ENCODE results near the gene HDHD3. TPM values are rescaled to one million over a fixed set of nuclear protein-coding genes. Genes with fewer than 3 reads are reported as not detected.

The HDHD3 gene
- total RNA-seq: 7.2 and 15.6 TPM in 2 replicates

DNA sequence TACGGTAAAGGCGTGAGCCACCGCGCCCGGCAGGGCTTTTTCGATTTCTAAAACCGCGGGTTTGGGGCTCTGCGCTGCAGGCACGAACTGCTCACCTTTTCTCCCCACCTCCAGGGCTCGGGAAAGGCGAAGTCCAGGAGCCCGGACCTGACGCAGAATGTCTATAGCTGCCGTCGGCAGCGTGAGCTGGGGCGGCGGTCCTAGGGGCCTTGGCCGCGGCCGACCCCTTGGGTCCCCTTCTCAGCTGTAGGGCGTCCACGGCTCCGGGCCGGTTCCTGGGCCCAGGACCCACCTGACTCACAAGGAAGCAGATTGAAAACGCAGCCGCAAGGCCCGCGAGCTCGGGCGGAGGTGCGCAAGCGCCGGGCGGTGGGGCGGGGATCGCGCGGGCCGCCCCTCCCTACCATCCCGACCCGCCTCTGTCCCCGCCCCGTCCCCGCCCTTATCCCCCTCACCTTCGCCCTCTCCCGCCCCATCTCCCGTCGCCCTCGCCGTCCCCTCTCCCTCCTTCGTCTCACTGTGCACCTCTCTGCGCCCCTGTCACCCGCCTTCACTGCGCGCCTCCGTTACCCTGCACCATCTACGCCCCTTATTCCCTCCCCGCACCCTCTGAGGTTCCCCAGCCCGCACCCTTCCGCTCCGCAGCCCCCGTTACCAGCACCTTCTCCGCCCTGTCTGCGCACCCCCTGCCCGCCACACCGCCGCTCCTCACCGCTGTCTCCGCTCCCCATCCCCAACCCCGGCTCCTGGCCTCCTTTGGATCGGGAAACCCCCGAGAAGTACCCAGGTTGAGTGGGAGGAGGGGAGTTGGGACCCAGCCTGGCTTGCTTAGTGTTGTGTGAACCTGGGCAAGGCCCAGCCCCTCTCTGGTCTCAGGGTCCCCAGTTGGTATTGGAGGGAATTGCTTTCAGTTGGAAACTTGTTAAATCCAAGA, at the start of gene HDHD3:
TSS of gene HDHD3 (minus strand) at position 353 of the 934 bp plus-strand sequence. CDS start 2,632 bp downstream, outside the sequence.
- TF ChIP-seq CTCF (IDR thresholded peaks at IDR 0.05; ENCODE audit: extremely low read depth, low read depth, low read length): no peak
- peak; percentile 97 for DNase-seq (ENCODE audit: insufficient read length, low spot score, missing footprints)
- no peak within 1 kb of the TSS for H3K27ac ChIP-seq (ENCODE audit: low read depth, low read length)

GRCh38 chr9:113425072-113425471, 48.3 kb upstream of the HDHD3 start:
- Histone ChIP-seq H3K27me3 (ENCODE audit: insufficient read depth, low read length) (peaks cover 13% of the 10 kb centered on the region), H3K79me2 (ENCODE audit: insufficient read depth, low read length) (no peaks in the 10 kb centered on the region), H3K4me3 (ENCODE audit: insufficient read depth, low read length) (no peak overlapping the region), H3K4me2 (ENCODE audit: insufficient read depth, low read length) (no peak overlapping the region), H3K27ac (ENCODE audit: low read depth, low read length) (no peak overlapping the region), H3K4me1 (ENCODE audit: insufficient read depth, low read length) (no peaks in the 10 kb centered on the region), H4K20me1 (ENCODE audit: insufficient read depth, low read length) (no peaks in the 10 kb centered on the region), H3K36me3 (ENCODE audit: insufficient read depth, low read length) (no peaks in the 10 kb centered on the region), H3K9me3 (ENCODE audit: low read depth, low read length) (no peaks in the 10 kb centered on the region), H2AFZ (ENCODE audit: low read length) (no peak overlapping the region)
- DNase-seq (ENCODE audit: insufficient read length, low spot score, missing footprints): no peak
- TF ChIP-seq CTCF (IDR thresholded peaks at IDR 0.05; ENCODE audit: extremely low read depth, low read depth, low read length): no peak

More for the DNA sequence above, at the start of gene HDHD3:
- Histone ChIP-seq H3K9me3 (ENCODE audit: low read depth, low read length) (no peaks in the 10 kb centered on the region), H3K4me1 (ENCODE audit: insufficient read depth, low read length) (no peaks in the 10 kb centered on the region), H3K4me2 (ENCODE audit: insufficient read depth, low read length) (peak within 1 kb of the TSS; percentile 81), H4K20me1 (ENCODE audit: insufficient read depth, low read length) (no peaks in the 10 kb centered on the region), H3K4me3 (ENCODE audit: insufficient read depth, low read length) (peak within 1 kb of the TSS; percentile 85), H3K36me3 (ENCODE audit: insufficient read depth, low read length) (peaks cover 4% of the 10 kb centered on the region), H2AFZ (ENCODE audit: low read length) (peak within 1 kb of the TSS; percentile 92), H3K27me3 (ENCODE audit: insufficient read depth, low read length) (no peaks in the 10 kb centered on the region), H3K79me2 (ENCODE audit: insufficient read depth, low read length) (no peaks in the 10 kb centered on the region)

DNA sequence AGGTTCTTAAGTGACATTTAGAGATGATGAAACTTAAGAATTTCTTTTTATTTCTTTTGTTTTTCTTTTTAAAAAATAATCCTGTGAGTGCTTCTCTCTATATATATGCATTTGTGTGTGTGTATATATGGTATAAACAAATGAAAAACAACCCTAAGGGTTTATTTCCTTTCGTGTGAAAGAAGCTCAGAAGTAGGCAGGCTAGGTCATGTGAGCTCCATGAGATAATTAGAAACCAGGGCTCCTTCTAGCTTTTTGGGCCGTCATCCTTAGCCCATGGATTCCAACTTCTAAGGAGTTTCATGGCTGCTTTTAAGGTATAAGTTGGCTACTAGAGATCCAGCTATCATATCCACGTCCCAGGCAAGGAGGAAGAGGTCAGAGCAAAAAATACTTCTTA, 44.9 kb upstream of the HDHD3 start:
- H3K4me1 ChIP-seq (ENCODE audit: insufficient read depth, low read length): no peaks in the 10 kb centered on the region
- no peak for TF ChIP-seq CTCF (IDR thresholded peaks at IDR 0.05; ENCODE audit: extremely low read depth, low read depth, low read length)
- H4K20me1 ChIP-seq (ENCODE audit: insufficient read depth, low read length): no peaks in the 10 kb centered on the region
- H3K79me2 ChIP-seq (ENCODE audit: insufficient read depth, low read length): no peaks in the 10 kb centered on the region
- no peak overlapping the region for H3K27ac ChIP-seq (ENCODE audit: low read depth, low read length)
- no peak overlapping the region for H2AFZ ChIP-seq (ENCODE audit: low read length)
- no peak overlapping the region for H3K4me2 ChIP-seq (ENCODE audit: insufficient read depth, low read length)
- no peaks in the 10 kb centered on the region for H3K36me3 ChIP-seq (ENCODE audit: insufficient read depth, low read length)
- H3K4me3 ChIP-seq (ENCODE audit: insufficient read depth, low read length): no peak overlapping the region
- H3K27me3 ChIP-seq (ENCODE audit: insufficient read depth, low read length): peaks cover 16% of the 10 kb centered on the region
- no peaks in the 10 kb centered on the region for H3K9me3 ChIP-seq (ENCODE audit: low read depth, low read length)
- DNase-seq (ENCODE audit: insufficient read length, low spot score, missing footprints): no peak

DNA sequence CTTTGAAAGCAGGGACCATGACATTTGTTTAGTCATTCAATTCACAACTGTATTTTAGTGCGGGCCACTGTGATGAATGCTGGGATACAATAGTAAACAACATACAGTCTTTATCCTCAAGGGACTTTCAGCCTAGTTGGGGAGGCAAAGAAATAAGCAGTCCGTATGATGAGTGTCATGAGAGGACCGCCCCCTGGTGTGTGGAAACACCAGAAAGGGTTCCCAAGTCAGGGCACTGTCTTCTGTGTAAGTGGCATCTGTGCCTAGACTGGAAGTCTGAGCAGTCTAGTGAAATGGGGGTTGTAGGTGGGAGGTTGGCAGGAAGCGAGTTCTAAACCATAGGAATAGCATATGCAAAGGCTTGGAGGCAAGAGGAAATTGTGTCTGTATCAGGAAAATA, 40.6 kb upstream of the HDHD3 start:
- no peak for TF ChIP-seq CTCF (IDR thresholded peaks at IDR 0.05; ENCODE audit: extremely low read depth, low read depth, low read length)
- H4K20me1 ChIP-seq (ENCODE audit: insufficient read depth, low read length): no peaks in the 10 kb centered on the region
- DNase-seq (ENCODE audit: insufficient read length, low spot score, missing footprints): no peak

More for the DNA sequence above, 40.6 kb upstream of the HDHD3 start:
- Histone ChIP-seq H3K4me3 (ENCODE audit: insufficient read depth, low read length) (no peak overlapping the region), H2AFZ (ENCODE audit: low read length) (no peak overlapping the region), H3K4me1 (ENCODE audit: insufficient read depth, low read length) (no peaks in the 10 kb centered on the region), H3K27me3 (ENCODE audit: insufficient read depth, low read length) (peaks cover 5% of the 10 kb centered on the region), H3K79me2 (ENCODE audit: insufficient read depth, low read length) (no peaks in the 10 kb centered on the region), H3K36me3 (ENCODE audit: insufficient read depth, low read length) (no peaks in the 10 kb centered on the region), H3K9me3 (ENCODE audit: low read depth, low read length) (no peaks in the 10 kb centered on the region), H3K27ac (ENCODE audit: low read depth, low read length) (no peak overlapping the region), H3K4me2 (ENCODE audit: insufficient read depth, low read length) (no peak overlapping the region)

Data from osteoblast (primary cell).